ENCODE data around the gene SYT12. TPM values are rescaled to one million over a fixed set of nuclear protein-coding genes. Genes with fewer than 3 reads are reported as not detected.

Gene SYT12
- total and polyA plus RNA-seq, 2 of the 13 experiments (the other 11 are each of a cell fraction or from before 2014, with no cell fraction given), result 0.01 to 0.02 TPM

- TF ChIP-seq KAT7 (CRISPR knock-in tag; IDR thresholded peaks at IDR 0.05; ENCODE audit: borderline replicate concordance) (no peak), NR2F2 (IDR thresholded peaks at IDR 0.05; ENCODE audit: borderline replicate concordance, low read depth) (no peak), ZNF564 (CRISPR knock-in tag; IDR thresholded peaks at IDR 0.05) (no peak), ARID2 (CRISPR knock-in tag; IDR thresholded peaks at IDR 0.05; ENCODE audit: borderline replicate concordance) (no peak), HES4 (CRISPR knock-in tag; IDR thresholded peaks at IDR 0.05; ENCODE audit: borderline replicate concordance) (no peak)
- TF ChIP-seq, protein P1, sequence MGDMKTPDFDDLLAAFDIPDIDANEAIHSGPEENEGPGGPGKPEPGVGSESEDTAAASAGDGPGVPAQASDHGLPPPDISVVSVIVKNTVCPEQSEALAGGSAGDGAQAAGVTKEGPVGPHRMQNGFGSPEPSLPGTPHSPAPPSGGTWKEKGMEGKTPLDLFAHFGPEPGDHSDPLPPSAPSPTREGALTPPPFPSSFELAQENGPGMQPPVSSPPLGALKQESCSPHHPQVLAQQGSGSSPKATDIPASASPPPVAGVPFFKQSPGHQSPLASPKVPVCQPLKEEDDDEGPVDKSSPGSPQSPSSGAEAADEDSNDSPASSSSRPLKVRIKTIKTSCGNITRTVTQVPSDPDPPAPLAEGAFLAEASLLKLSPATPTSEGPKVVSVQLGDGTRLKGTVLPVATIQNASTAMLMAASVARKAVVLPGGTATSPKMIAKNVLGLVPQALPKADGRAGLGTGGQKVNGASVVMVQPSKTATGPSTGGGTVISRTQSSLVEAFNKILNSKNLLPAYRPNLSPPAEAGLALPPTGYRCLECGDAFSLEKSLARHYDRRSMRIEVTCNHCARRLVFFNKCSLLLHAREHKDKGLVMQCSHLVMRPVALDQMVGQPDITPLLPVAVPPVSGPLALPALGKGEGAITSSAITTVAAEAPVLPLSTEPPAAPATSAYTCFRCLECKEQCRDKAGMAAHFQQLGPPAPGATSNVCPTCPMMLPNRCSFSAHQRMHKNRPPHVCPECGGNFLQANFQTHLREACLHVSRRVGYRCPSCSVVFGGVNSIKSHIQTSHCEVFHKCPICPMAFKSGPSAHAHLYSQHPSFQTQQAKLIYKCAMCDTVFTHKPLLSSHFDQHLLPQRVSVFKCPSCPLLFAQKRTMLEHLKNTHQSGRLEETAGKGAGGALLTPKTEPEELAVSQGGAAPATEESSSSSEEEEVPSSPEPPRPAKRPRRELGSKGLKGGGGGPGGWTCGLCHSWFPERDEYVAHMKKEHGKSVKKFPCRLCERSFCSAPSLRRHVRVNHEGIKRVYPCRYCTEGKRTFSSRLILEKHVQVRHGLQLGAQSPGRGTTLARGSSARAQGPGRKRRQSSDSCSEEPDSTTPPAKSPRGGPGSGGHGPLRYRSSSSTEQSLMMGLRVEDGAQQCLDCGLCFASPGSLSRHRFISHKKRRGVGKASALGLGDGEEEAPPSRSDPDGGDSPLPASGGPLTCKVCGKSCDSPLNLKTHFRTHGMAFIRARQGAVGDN (CRISPR knock-in tag; IDR thresholded peaks at IDR 0.05), result no peak
Measured at GRCh38 chr11:66986178-66986545, 36.8 kb upstream of the SYT12 start (continued).

DNA sequence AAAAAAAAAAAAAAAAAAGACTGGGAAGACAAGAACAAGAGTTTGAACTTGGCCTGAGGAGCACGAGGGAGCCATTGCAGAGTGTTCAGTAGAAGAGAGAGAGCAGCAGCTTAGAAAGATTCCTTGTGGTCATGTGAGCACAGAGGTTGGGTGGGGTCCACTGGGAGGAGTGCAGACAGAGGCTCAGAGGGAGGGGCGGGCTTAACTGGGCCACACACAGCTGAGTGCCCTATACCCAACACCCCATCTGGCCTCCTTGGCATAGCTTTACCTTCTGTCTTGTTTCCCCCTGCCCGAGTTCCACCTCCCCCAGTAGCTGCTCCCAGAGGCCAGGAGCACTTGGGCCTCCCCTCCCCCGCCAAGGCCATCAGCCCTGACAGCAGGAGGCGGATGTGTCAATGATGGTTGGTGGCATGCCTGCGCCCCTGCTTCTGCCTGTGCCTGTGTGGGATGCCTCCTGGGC lies 35.7 kb upstream of the SYT12 start:
- no peaks in the 10 kb centered on the region for H3K79me2 ChIP-seq (ENCODE audit: insufficient read depth, low read length)
- H4K20me1 ChIP-seq (ENCODE audit: insufficient read depth, low read length), result no peaks in the 10 kb centered on the region
- FAIRE-seq, result no peak
- H3K9me3 ChIP-seq (ENCODE audit: low read length), result no peaks in the 10 kb centered on the region
- H3K4me2 ChIP-seq (ENCODE audit: low read depth, low read length), result peak overlapping the region; percentile 45
- peak; percentile 70 for ATAC-seq
- peaks cover 23% of the 10 kb centered on the region for H3K4me1 ChIP-seq (ENCODE audit: insufficient read depth, low read length)
- no peaks in the 10 kb centered on the region for H3K36me3 ChIP-seq (replicated peaks in 1 of 2; ENCODE audit: control insufficient read depth in 1 of 2, insufficient read depth in 2 of 2, low read length in 2 of 2)
- H3K27me3 ChIP-seq (ENCODE audit: control insufficient read depth in 1 of 2, insufficient read depth in 2 of 2, low read length in 2 of 2), result peaks cover 4 to 26% of the 10 kb centered on the region in 2 experiments; a peak in 2 of 5 replicates
- no peak overlapping the region for H3K27ac ChIP-seq (ENCODE audit: extremely low read length, insufficient read depth, low read length)
- ChIA-PET CTCF (ENCODE audit: low intra/inter-chr PET ratio, low total read pairs) (no interaction called here), POLR2A (no interaction called here)
- DNase-seq (ENCODE audit: low spot score), result no peak
- H2AFZ ChIP-seq (ENCODE audit: low read length), result no peak overlapping the region
- intact Hi-C loops (cut with micrococcal nuclease; ENCODE audit: unreplicated experiment), result no loop called here
- in situ Hi-C loops (cut with HindIII; ENCODE audit: extremely low pct_ligation_motif_present, low pct_unique_long_range_greater_than_20kb), result no loop called here
- no TSS peak for BruUV-seq (replicated peaks)
- peak overlapping the region in 1 of 3 experiments; percentile 1; a peak in 1 of 6 replicates for H3K4me3 ChIP-seq (replicated peaks in 1 of 3; ENCODE audit: insufficient read depth in 1 of 3, low read depth in 2 of 3, low read length in 3 of 3)
- WGBS (ENCODE audit: low lambda C conversion rate), result 21% methylated on average over 5 of the region's 6 CpGs
- H3K9ac ChIP-seq (ENCODE audit: insufficient read depth, low read depth, low read length), result no peak overlapping the region
- TF ChIP-seq TEAD3 (CRISPR knock-in tag; optimal IDR thresholded peaks at IDR 0.05; ENCODE audit: borderline replicate concordance) (no peak), ZNF761 (CRISPR knock-in tag; conservative IDR thresholded peaks at IDR 0.05) (no peak), ASH2L (IDR thresholded peaks at IDR 0.05; ENCODE audit: insufficient read length, low read depth, low read length) (no peak), AFF4 (CRISPR knock-in tag; IDR thresholded peaks at IDR 0.05) (no peak), ZNF468 (CRISPR knock-in tag; IDR thresholded peaks at IDR 0.05) (no peak), ZNF496 (CRISPR knock-in tag; IDR thresholded peaks at IDR 0.05; ENCODE audit: insufficient replicate concordance) (no peak), ZSCAN31 (CRISPR knock-in tag; IDR thresholded peaks at IDR 0.05; ENCODE audit: low read depth) (no peak), MAZ (IDR thresholded peaks at IDR 0.05; ENCODE audit: borderline replicate concordance, low read depth, low read length) (no peak), MAZ (CRISPR knock-in tag; IDR thresholded peaks at IDR 0.05; ENCODE audit: low read depth) (no peak)

Data from HepG2 (cell line).